HUDEP-2 (cell line): Measurements from ENCODE around the gene TSPAN5.

Source experiments
- DNase-seq, 76 experiments: peaks; one replicate each; lab custom pipeline; 2025; ENCODE audit not compliant: unreplicated experiment in 76 of 76; lab: John Stamatoyannopoulos, UW

The TSPAN5 gene

GRCh38 chr4:98421111-98421510 is 237.3 kb downstream of the TSPAN5 start:
- no peak for DNase-seq
